Prostate gland (tissue), 2 donors: ENCODE measurements around the gene ZFHX2. TPM values are rescaled to one million over a fixed set of nuclear protein-coding genes. Genes with fewer than 3 reads are reported as not detected.

ENCODE experiments used
- DNase-seq: peaks from one replicate; pipeline ENCODE4 v3.0.0-alpha.2; 2019; ENCODE audit warnings: low spot score
- H3K27ac ChIP-seq, 2 donors: fragments of 200-600 bp; sonication (generic); 2 replicates each; pipeline ENCODE4 v1.5.1; 2017 to 2019
- H3K27me3 ChIP-seq: fragments of 200-600 bp; sonication (generic); replicated peaks from 2 replicates; pipeline ENCODE4 v1.5.1; 2019; ENCODE audit not compliant: insufficient read depth
- H3K36me3 ChIP-seq, 2 donors: fragments of 200-600 bp; sonication (generic); 1 replicate in 1 of 2; 2 replicates in 1 of 2; pipeline versions ENCODE4 v1.5.1 to v1.8.1; 2017 to 2019
- H3K4me1 ChIP-seq: fragments of 200-600 bp; sonication (generic); replicated peaks from 2 replicates; pipeline ENCODE4 v1.5.1; 2019
- H3K4me3 ChIP-seq, 2 donors: fragments of 200-600 bp; sonication (generic); 2 replicates each; pipeline ENCODE4 v1.5.1; 2017 to 2019
- H3K9me3 ChIP-seq: fragments of 200-600 bp; sonication (generic); 2 replicates; pipeline ENCODE4 v1.5.1; 2017
- POLR2A ChIP-seq: fragments of 450-650 bp; IDR thresholded peaks from one replicate; pipeline ENCODE4 v1.6.1; 2016; ENCODE audit warnings: antibody characterized with exemption, mild to moderate bottlenecking
- POLR2AphosphoS5 ChIP-seq: sonication (generic); formaldehyde crosslinking; IDR thresholded peaks from one replicate; pipeline ENCODE4 v1.6.1; 2017; ENCODE audit warnings: antibody characterized with exemption
- WGBS: methylation state at CpG from one replicate; pipeline ENCODE4 v1.1.5; 2018; 5-methylcytosine and 5-hydroxymethylcytosine counted together
- intact Hi-C: fragments of 100-400 bp; cut with DNase I; formaldehyde crosslinking; loops from one replicate; pipeline ENCODE4 v1.14.2; 2022
- total RNA-seq, 2 donors: library from RNA; depleted of rRNA; stranded (reverse); fragments of >200 nt; gene quantifications; one replicate each; pipeline ENCODE4 v1.1.0, GENCODE V29; 2016
- TF ChIP-seq, protein P1 (sequence below), 4 experiments: fragments of 200-600 bp in 2 of 4; fragments of 450-650 bp in 2 of 4; sonication (generic) in 2 of 4; IDR thresholded peaks; 1 replicate in 3 of 4; 2 replicates in 1 of 4; pipeline ENCODE4 v1.5.1; 2016 to 2019; ENCODE audit warnings: antibody characterized with exemption in 4 of 4, mild to moderate bottlenecking in 2 of 4, moderate library complexity in 2 of 4

ZFHX2 gene
- total RNA-seq, 2 donors from 2014 or later, result 2.5 to 3.1 TPM

DNA sequence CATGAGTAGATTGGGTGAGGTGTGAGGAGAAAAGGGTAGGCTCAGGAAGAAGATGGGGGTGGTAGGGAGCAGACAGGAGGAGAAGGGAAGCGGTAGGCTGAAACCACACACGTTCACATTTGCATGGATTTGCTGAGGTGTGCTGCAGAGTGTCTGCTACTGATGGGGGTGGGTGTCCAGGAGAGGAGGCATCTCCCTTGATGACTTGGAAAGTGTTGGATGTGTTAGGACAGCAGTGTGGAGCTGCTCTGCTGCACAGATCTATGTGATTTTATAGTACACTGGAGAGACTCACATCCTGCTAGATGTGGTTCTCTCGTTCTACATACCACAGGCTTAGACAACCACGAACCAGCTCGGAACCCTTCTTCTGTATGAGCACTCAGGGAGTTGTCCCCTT is 9.3 kb downstream of the ZFHX2 start:
- 84% methylated on average over 5 of the region's 5 CpGs for WGBS
- Histone ChIP-seq H3K27me3 (no peaks in the 10 kb centered on the region), H3K4me1 (no peaks in the 10 kb centered on the region), H3K27ac (no peak overlapping the region), H3K4me3 (no peak overlapping the region), H3K36me3 (no peaks in the 10 kb centered on the region), H3K9me3 (no peaks in the 10 kb centered on the region)
- intact Hi-C loops, result no loop called here
- DNase-seq, result no peak
- TF ChIP-seq POLR2A (no peak), POLR2AphosphoS5 (no peak)
- TF ChIP-seq, protein P1, sequence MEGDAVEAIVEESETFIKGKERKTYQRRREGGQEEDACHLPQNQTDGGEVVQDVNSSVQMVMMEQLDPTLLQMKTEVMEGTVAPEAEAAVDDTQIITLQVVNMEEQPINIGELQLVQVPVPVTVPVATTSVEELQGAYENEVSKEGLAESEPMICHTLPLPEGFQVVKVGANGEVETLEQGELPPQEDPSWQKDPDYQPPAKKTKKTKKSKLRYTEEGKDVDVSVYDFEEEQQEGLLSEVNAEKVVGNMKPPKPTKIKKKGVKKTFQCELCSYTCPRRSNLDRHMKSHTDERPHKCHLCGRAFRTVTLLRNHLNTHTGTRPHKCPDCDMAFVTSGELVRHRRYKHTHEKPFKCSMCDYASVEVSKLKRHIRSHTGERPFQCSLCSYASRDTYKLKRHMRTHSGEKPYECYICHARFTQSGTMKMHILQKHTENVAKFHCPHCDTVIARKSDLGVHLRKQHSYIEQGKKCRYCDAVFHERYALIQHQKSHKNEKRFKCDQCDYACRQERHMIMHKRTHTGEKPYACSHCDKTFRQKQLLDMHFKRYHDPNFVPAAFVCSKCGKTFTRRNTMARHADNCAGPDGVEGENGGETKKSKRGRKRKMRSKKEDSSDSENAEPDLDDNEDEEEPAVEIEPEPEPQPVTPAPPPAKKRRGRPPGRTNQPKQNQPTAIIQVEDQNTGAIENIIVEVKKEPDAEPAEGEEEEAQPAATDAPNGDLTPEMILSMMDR (IDR thresholded peaks at IDR 0.05), result no peak

DNA sequence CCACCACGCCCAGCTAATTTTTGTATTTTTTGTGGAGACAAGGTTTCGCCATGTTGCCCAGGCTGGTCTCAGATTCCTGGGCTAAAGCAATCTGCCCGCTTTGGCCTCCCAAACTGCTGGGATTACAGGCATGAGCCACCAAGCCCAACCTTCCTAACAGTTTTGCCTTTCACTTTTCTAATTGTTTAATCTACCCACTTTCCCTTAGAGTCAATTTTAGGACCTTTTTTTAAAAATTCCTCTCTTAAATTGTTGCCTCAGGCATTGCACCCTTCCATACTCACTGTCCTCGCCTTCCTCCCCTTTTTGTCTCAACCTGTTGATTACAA is 11.5 kb downstream of the ZFHX2 start:
- no peak for DNase-seq
- intact Hi-C loops, result no loop called here
- WGBS, result 81% methylated on average over 4 of the region's 4 CpGs
- Histone ChIP-seq H3K36me3 (no peaks in the 10 kb centered on the region), H3K4me3 (no peak overlapping the region), H3K27me3 (no peaks in the 10 kb centered on the region), H3K27ac (no peak overlapping the region), H3K4me1 (no peaks in the 10 kb centered on the region), H3K9me3 (no peaks in the 10 kb centered on the region)
- TF ChIP-seq POLR2A, result no peak
- TF ChIP-seq POLR2AphosphoS5, result no peak
- TF ChIP-seq, protein P1 (IDR thresholded peaks at IDR 0.05), result no peak

DNA sequence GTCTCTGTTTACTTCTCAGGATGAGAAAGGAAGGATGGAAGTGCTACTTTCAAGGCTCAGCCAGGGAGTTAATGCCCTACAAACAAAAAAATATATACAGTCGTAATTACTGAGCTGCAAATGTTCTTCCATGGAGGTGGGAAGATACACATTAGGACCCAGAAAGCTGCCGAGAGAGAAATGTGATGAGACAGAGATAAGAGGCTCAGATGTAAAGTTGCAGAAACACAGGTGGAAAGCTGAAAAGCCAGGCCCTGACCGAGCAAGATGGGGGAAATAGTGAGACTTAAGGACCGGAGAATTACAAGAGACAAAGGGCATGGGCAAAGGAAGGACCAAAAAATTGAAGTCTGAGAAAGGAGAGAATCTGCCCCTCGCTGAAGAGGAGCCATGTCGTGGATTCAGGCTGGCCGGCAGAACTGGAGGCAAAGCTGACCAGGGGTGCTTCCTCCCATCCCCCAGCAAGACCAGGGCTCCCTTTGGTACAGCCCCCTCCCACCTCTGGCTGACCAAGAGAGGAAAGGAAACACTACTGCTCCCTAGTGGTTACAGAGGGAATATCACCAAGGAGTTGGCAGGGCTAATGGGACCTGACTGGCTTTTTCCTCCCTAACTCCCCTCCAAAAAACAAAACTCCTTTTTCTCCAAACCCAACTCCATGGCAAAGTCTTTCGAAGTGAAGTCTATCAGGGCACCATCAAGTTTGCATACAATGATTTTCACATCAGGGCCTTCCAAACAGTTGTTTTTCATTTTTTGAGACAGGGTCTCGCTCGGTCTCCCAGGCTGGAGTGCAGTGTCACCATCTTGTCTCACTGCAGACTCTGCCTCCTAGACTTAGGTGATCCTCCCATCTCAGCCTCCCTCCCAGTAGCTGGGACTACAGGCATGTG is 12.1 kb downstream of the ZFHX2 start:
- WGBS, result 39% methylated on average over 10 of the region's 10 CpGs
- no peak for DNase-seq
- Histone ChIP-seq H3K27me3 (no peaks in the 10 kb centered on the region), H3K9me3 (no peaks in the 10 kb centered on the region), H3K36me3 (no peaks in the 10 kb centered on the region), H3K4me3 (no peak overlapping the region), H3K27ac (no peak overlapping the region), H3K4me1 (no peaks in the 10 kb centered on the region)
- TF ChIP-seq, protein P1 (IDR thresholded peaks at IDR 0.05), result peak; percentile 40 to 68 (median 56)
- no peak for TF ChIP-seq POLR2AphosphoS5
- intact Hi-C loops, result no loop called here

DNA sequence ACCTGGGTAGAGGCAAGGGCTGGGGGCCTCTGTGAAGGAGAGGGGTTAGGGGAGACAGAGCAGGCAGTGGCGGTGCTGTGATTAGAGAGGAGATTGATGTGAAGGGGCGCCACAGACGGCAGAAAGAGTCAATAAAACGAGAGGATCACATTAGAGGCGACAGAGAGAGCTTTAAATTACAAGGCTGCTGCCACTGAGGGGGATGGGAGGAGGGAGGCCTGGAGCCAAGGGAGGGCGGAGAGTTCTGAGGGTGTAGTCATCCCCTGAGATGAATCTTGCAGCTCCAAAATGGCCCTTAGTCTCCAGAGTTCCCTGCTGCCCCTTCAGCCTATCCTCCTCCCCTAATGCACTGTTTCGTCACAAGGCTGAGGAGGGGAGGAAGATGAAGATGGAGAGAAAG is 12.8 kb downstream of the ZFHX2 start:
- Histone ChIP-seq H3K4me3 (no peak overlapping the region), H3K27ac (no peak overlapping the region), H3K36me3 (no peaks in the 10 kb centered on the region), H3K27me3 (no peaks in the 10 kb centered on the region), H3K9me3 (no peaks in the 10 kb centered on the region), H3K4me1 (no peaks in the 10 kb centered on the region)
- TF ChIP-seq, protein P1 (IDR thresholded peaks at IDR 0.05), result no peak
- TF ChIP-seq POLR2A (no peak), POLR2AphosphoS5 (no peak)
- WGBS, result 27% methylated on average over 7 of the region's 7 CpGs
- DNase-seq, result no peak
- intact Hi-C loops, result no loop called here

DNA sequence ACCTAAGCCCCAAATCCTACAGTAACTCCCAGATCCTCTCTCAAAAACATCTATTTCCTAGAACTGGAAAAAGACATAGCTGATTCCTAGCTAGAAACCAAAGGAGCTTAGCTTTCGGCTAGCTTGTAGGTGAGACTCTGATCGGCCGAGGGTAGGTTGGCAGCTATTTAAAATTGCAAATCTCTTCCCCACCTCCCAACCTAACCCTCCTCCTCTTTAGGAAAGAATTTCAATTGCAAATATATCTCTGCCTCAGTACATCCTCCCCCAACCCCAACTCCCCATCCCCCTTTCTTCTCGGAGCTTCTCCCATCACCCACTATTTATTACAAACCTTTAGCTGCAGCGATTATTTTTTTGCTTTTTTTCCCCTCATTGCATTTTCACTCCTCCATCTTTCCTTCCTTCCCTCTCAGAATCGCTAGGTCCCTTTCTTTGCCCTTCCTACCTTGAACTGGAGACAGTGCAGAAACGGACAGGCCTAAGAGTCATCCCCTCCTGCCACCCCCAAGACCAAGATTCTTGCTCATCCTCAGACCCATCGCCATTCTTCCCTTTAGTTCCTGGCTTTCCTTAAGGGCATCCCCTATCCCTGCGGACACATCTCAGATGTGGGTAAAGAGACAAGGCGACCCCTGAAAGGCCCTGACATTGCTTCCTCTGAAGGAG is 13.4 kb downstream of the ZFHX2 start:
- H3K4me3 ChIP-seq, result no peak overlapping the region
- intact Hi-C loops, result no loop called here
- H3K27ac ChIP-seq, result no peak overlapping the region
- H3K27me3 ChIP-seq, result no peaks in the 10 kb centered on the region
- H3K9me3 ChIP-seq, result no peaks in the 10 kb centered on the region
- 71% methylated on average over 10 of the region's 10 CpGs for WGBS
- DNase-seq, result no peak
- no peak for TF ChIP-seq POLR2A
- TF ChIP-seq, protein P1 (IDR thresholded peaks at IDR 0.05), result no peak
- TF ChIP-seq POLR2AphosphoS5, result no peak
- no peaks in the 10 kb centered on the region for H3K4me1 ChIP-seq
- H3K36me3 ChIP-seq, result no peaks in the 10 kb centered on the region
